H9 (cell line): ENCODE data around the gene PALD1. TPM values are rescaled to one million over a fixed set of nuclear protein-coding genes. Genes with fewer than 3 reads are reported as not detected.
A peak's percentile ranks its signal among the peaks of the same experiment; 100 is the strongest.

Experiments
- DNase-seq: peaks from one replicate; pipeline ENCODE4 v3.0.0-alpha.2; 2017
- H2AFZ ChIP-seq: one replicate; pipeline ENCODE4 v1.6.1; 2013; ENCODE audit warnings: mild to moderate bottlenecking, low read length, control low read depth, moderate library complexity
- H2AK5ac ChIP-seq: 2 replicates; pipeline ENCODE4 v1.6.1; 2013; ENCODE audit warnings: low read length, control low read depth, mixed read lengths; ENCODE audit not compliant: insufficient read length
- H2BK120ac ChIP-seq: one replicate; pipeline ENCODE4 v1.6.1; 2013; ENCODE audit warnings: low read depth, mild to moderate bottlenecking, low read length, control low read depth, inconsistent platforms; ENCODE audit not compliant: poor library complexity, severe bottlenecking
- H2BK12ac ChIP-seq: 2 replicates; pipeline ENCODE4 v1.6.1; 2013; ENCODE audit warnings: low read length, control low read depth, mixed read lengths, low read depth; ENCODE audit not compliant: insufficient read length
- H2BK15ac ChIP-seq: 2 replicates; pipeline ENCODE4 v1.6.1; 2013; ENCODE audit warnings: low read depth, low read length, control low read depth
- H2BK20ac ChIP-seq: one replicate; pipeline ENCODE4 v1.6.1; 2013; ENCODE audit warnings: low read depth, mild to moderate bottlenecking, low read length, control low read depth, inconsistent platforms; ENCODE audit not compliant: poor library complexity, severe bottlenecking
- H2BK5ac ChIP-seq: 2 replicates; pipeline ENCODE4 v1.6.1; 2013; ENCODE audit warnings: low read length, control low read depth, mixed read lengths; ENCODE audit not compliant: insufficient read length
- H3K14ac ChIP-seq: 2 replicates; pipeline ENCODE4 v1.6.1; 2013; ENCODE audit warnings: low read length, control low read depth; ENCODE audit not compliant: insufficient read depth
- H3K18ac ChIP-seq: 2 replicates; pipeline ENCODE4 v1.6.1; 2013; ENCODE audit warnings: low read depth, mild to moderate bottlenecking, mixed read lengths, low read length, control low read depth; ENCODE audit not compliant: insufficient read length
- H3K23ac ChIP-seq: 2 replicates; pipeline ENCODE4 v1.6.1; 2013; ENCODE audit warnings: low read length, control low read depth, mixed read lengths, low read depth; ENCODE audit not compliant: insufficient read length
- H3K23me2 ChIP-seq: 2 replicates; pipeline ENCODE4 v1.6.1; 2013; ENCODE audit warnings: low read depth, mild to moderate bottlenecking, mixed read lengths, low read length, control low read depth; ENCODE audit not compliant: insufficient read length, poor library complexity, severe bottlenecking
- H3K27ac ChIP-seq: 2 replicates; pipeline ENCODE4 v1.5.1; 2013; ENCODE audit warnings: low read length, control low read depth, mixed read lengths, low read depth; ENCODE audit not compliant: insufficient read length
- H3K27me3 ChIP-seq: 2 replicates; pipeline ENCODE4 v1.6.1; 2013; ENCODE audit warnings: low read length, control low read depth, inconsistent platforms; ENCODE audit not compliant: insufficient read depth
- H3K4ac ChIP-seq: 2 replicates; pipeline ENCODE4 v1.6.1; 2013; ENCODE audit warnings: low read depth, mild to moderate bottlenecking, control low read depth, inconsistent platforms, low read length, moderate library complexity
- H3K4me1 ChIP-seq: 2 replicates; pipeline ENCODE4 v1.6.1; 2013; ENCODE audit warnings: low read length, control low read depth, inconsistent platforms; ENCODE audit not compliant: insufficient read depth
- H3K4me2 ChIP-seq: 2 replicates; pipeline ENCODE4 v1.6.1; 2013; ENCODE audit warnings: low read length, control low read depth, mixed read lengths; ENCODE audit not compliant: insufficient read length, insufficient read depth
- H3K56ac ChIP-seq: 2 replicates; pipeline ENCODE4 v1.6.1; 2013; ENCODE audit warnings: low read depth, mild to moderate bottlenecking, mixed read lengths, low read length, control low read depth; ENCODE audit not compliant: insufficient read length
- H3K79me1 ChIP-seq: 2 replicates; pipeline ENCODE4 v1.6.1; 2013; ENCODE audit warnings: low read depth, mild to moderate bottlenecking, moderate library complexity, low read length, control low read depth, inconsistent platforms; ENCODE audit not compliant: insufficient read depth, poor library complexity, severe bottlenecking
- H3K79me2 ChIP-seq: 2 replicates; pipeline ENCODE4 v1.6.1; 2013; ENCODE audit warnings: low read length, control low read depth, inconsistent platforms; ENCODE audit not compliant: insufficient read depth
- H3K9ac ChIP-seq: 2 replicates; pipeline ENCODE4 v1.6.1; 2013; ENCODE audit warnings: low read length, control low read depth, mixed read lengths; ENCODE audit not compliant: insufficient read length; ENCODE audit errors: extremely low read depth
- H3K9me3 ChIP-seq: one replicate; pipeline ENCODE4 v1.6.1; 2013; ENCODE audit warnings: low read depth, low read length, inconsistent platforms; ENCODE audit not compliant: control insufficient read depth
- H3T11ph ChIP-seq: one replicate; pipeline ENCODE4 v1.6.1; 2013; ENCODE audit warnings: mild to moderate bottlenecking, low read length, control low read depth, inconsistent platforms
- H4K20me1 ChIP-seq: one replicate; pipeline ENCODE4 v1.6.1; 2013; ENCODE audit not compliant: control insufficient read depth, insufficient read length, insufficient read depth
- H4K5ac ChIP-seq: 2 replicates; pipeline ENCODE4 v1.6.1; 2013; ENCODE audit warnings: low read depth, mild to moderate bottlenecking, mixed read lengths, low read length, control low read depth; ENCODE audit not compliant: insufficient read length
- H4K8ac ChIP-seq: replicated peaks from 2 replicates; pipeline ENCODE4 v1.6.1; 2013; ENCODE audit warnings: low read length, control low read depth, mixed read lengths, low read depth; ENCODE audit not compliant: insufficient read length
- H4K91ac ChIP-seq: 2 replicates; pipeline ENCODE4 v1.6.1; 2013; ENCODE audit warnings: low read depth, mild to moderate bottlenecking, moderate library complexity, mixed read lengths, low read length, control low read depth; ENCODE audit not compliant: insufficient read length
- H3K27ac Mint-ChIP-seq, 3 experiments: 2 replicates in 2 of 3; 3 replicates in 1 of 3; pipeline ENCODE4 v1.8.0; 2020 to 2021; ENCODE audit warnings: mixed read lengths in 3 of 3, mild to moderate bottlenecking in 1 of 3, moderate library complexity in 1 of 3
- H3K27me3 Mint-ChIP-seq: 2 replicates; pipeline ENCODE4 v1.8.0; 2021; ENCODE audit warnings: low read depth, mild to moderate bottlenecking, moderate library complexity, mixed read lengths
- H3K36me3 Mint-ChIP-seq, 3 experiments: 2 replicates in 2 of 3; 3 replicates in 1 of 3; pipeline ENCODE4 v1.8.0; 2020 to 2021; ENCODE audit warnings: low read depth in 3 of 3, mixed read lengths in 3 of 3; ENCODE audit not compliant: insufficient read depth in 1 of 3
- H3K4me1 Mint-ChIP-seq, 2 experiments: 2 replicates each; pipeline ENCODE4 v1.8.0; 2020; ENCODE audit warnings: mixed read lengths in 2 of 2
- H3K4me3 Mint-ChIP-seq, 2 experiments: 2 replicates in 1 of 2; 3 replicates in 1 of 2; pipeline ENCODE4 v1.8.0; 2020 to 2021; ENCODE audit warnings: mild to moderate bottlenecking in 2 of 2, mixed read lengths in 2 of 2, moderate library complexity in 1 of 2
- H3K9me3 Mint-ChIP-seq, 2 experiments: 2 replicates in 1 of 2; 3 replicates in 1 of 2; pipeline ENCODE4 v1.8.0; 2020; ENCODE audit warnings: mild to moderate bottlenecking in 2 of 2, mixed read lengths in 2 of 2, moderate library complexity in 1 of 2
- WGBS: extraction: QIAGEN DNeasy Blood & Tissue Kit; methylation state at CpG from one replicate; pipeline ENCODE4 v1.1.7; 2013; ENCODE audit warnings: missing lambda C conversion rate, low lambda C conversion rate, mixed read lengths; ENCODE audit not compliant: insufficient read length; ENCODE audit errors: extremely low coverage; 5-methylcytosine and 5-hydroxymethylcytosine counted together
- total RNA-seq: library from RNA; stranded (reverse); gene quantifications from 2 replicates; pipeline ENCODE4 v1.2.1, GENCODE V29; 2021
- TF ChIP-seq, protein P1 (sequence below): fragments of 200-600 bp; sonication (generic); conservative IDR thresholded peaks from 3 replicates; pipeline ENCODE4 v1.8.0; 2021; ENCODE audit warnings: antibody characterized with exemption, mild to moderate bottlenecking

The PALD1 gene
- total RNA-seq, 1 experiment from 2014 or later: 21.1 TPM

DNA sequence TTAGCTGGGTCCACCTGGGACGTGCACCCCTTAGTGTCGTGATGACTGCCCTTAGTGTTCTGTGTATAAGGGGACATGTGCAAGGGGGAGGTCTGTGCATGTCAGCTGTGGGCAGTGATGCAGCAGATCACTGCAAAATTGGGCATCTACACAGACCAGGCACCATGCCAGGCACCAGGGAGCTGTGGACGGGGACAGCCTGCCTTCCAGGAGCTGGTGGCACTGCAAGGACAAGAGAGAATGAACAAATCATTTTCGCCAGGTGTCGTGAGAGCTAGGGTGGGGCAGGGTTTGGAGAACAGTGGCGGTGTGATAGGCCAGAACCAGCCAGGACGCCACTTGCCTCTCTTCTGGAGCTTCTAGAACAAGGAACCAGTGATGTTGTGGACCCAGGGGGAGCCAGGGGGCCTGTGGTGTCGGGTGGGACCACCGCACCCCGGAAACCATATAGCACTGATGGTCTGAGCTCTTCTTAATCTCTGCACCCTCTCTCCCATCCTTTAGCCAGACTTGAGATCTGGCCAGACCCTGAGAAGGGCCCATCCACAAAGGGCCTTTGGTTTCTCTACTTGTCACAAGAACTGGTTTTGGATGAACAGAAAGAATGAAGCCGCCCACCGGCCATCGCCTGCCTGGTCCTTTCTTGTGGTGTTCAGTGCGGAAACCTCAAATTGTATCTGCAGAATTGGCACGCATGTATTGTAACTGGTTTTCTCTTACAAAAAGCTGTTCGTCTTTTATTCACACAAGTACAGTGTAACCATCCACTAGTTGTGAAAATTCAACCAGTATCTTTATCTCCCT lies 93.3 kb downstream of the PALD1 start:
- Histone ChIP-seq H3K79me1 (no peaks in the 10 kb centered on the region), H3K4ac (no peak overlapping the region), H3K14ac (no peak overlapping the region), H2BK12ac (no peak overlapping the region), H3K23ac (no peak overlapping the region), H3K4me2 (no peak overlapping the region), H3K18ac (no peak overlapping the region), H3K9me3 (no peaks in the 10 kb centered on the region), H2AK5ac (no peak overlapping the region), H4K20me1 (no peaks in the 10 kb centered on the region), H4K91ac (no peak overlapping the region), H2BK15ac (no peak overlapping the region), H3K56ac (no peak overlapping the region), H2AFZ (no peak overlapping the region), H4K8ac (no peak overlapping the region), H3K4me1 (no peaks in the 10 kb centered on the region), H4K5ac (no peak overlapping the region), H3K27me3 (no peaks in the 10 kb centered on the region), H3K23me2 (no peaks in the 10 kb centered on the region), H3K9ac (no peak overlapping the region), H3T11ph (no peak overlapping the region), H2BK120ac (no peak overlapping the region), H3K27ac (no peak overlapping the region), H2BK5ac (no peak overlapping the region), H2BK20ac (no peak overlapping the region), H3K79me2 (no peaks in the 10 kb centered on the region)
- TF ChIP-seq, protein P1, sequence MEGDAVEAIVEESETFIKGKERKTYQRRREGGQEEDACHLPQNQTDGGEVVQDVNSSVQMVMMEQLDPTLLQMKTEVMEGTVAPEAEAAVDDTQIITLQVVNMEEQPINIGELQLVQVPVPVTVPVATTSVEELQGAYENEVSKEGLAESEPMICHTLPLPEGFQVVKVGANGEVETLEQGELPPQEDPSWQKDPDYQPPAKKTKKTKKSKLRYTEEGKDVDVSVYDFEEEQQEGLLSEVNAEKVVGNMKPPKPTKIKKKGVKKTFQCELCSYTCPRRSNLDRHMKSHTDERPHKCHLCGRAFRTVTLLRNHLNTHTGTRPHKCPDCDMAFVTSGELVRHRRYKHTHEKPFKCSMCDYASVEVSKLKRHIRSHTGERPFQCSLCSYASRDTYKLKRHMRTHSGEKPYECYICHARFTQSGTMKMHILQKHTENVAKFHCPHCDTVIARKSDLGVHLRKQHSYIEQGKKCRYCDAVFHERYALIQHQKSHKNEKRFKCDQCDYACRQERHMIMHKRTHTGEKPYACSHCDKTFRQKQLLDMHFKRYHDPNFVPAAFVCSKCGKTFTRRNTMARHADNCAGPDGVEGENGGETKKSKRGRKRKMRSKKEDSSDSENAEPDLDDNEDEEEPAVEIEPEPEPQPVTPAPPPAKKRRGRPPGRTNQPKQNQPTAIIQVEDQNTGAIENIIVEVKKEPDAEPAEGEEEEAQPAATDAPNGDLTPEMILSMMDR: no peak
- Mint-ChIP-seq H3K9me3 (no peaks in the 10 kb centered on the region), H3K4me1 (no peaks in the 10 kb centered on the region), H3K27me3 (no peaks in the 10 kb centered on the region), H3K4me3 (no peak overlapping the region), H3K36me3 (peaks cover 0 to 2% (median 0%) of the 10 kb centered on the region in 3 experiments; a peak in 3 of 7 replicates), H3K27ac (peak overlapping the region in 1 of 3 experiments; percentile 34; a peak in 1 of 7 replicates)
- DNase-seq: no peak
- no CpG with 5 or more reads among the region's 16 CpGs for WGBS
